Measurements from ENCODE around the gene RNF187.

RNF187 gene

GRCh38 chr1:228511546-228512445 lies 24.6 kb downstream of the RNF187 start:
- DNase-seq, result no peak

- DNase-seq, result no peak
Measured at GRCh38 chr1:228512781-228513198, 25.6 kb downstream of the RNF187 start.

GRCh38 chr1:228513236-228513900 lies 26.2 kb downstream of the RNF187 start:
- no peak for DNase-seq

GRCh38 chr1:228514421-228514820 lies 27.2 kb downstream of the RNF187 start:
- DNase-seq, result no peak

GRCh38 chr1:228515200-228515834 lies 28.1 kb downstream of the RNF187 start:
- DNase-seq, result no peak

GRCh38 chr1:228517655-228518054 lies 30.5 kb downstream of the RNF187 start:
- DNase-seq, result no peak

GRCh38 chr1:228527596-228527995 lies 40.4 kb downstream of the RNF187 start:
- no peak for DNase-seq

GRCh38 chr1:228528612-228529011 lies 41.4 kb downstream of the RNF187 start:
- DNase-seq, result no peak

GRCh38 chr1:228530086-228530758 lies 43.0 kb downstream of the RNF187 start:
- no peak for DNase-seq

- no peak for DNase-seq
Measured at GRCh38 chr1:228530951-228531731, 44.0 kb downstream of the RNF187 start.

- DNase-seq, result no peak
Measured at GRCh38 chr1:228538831-228539230, 51.6 kb downstream of the RNF187 start.

GRCh38 chr1:228540161-228540917 lies 53.2 kb downstream of the RNF187 start:
- DNase-seq, result no peak

- DNase-seq, result no peak
Measured at GRCh38 chr1:228541725-228542124, 54.5 kb downstream of the RNF187 start.

GRCh38 chr1:228542376-228542775 lies 55.2 kb downstream of the RNF187 start:
- no peak for DNase-seq

GRCh38 chr1:228542981-228543380 lies 55.8 kb downstream of the RNF187 start:
- no peak for DNase-seq

- no peak for DNase-seq
Measured at GRCh38 chr1:228543396-228543795, 56.2 kb downstream of the RNF187 start.

GRCh38 chr1:228544021-228544850 lies 57.1 kb downstream of the RNF187 start:
- DNase-seq, result no peak

GRCh38 chr1:228544921-228545591 lies 57.9 kb downstream of the RNF187 start:
- DNase-seq, result no peak
